ENCODE data around the gene TCEA2. TPM values are rescaled to one million over a fixed set of nuclear protein-coding genes. Genes with fewer than 3 reads are reported as not detected.

The TCEA2 gene
- total RNA-seq, 1 donor from 2014 or later, result 38.8 TPM

DNA sequence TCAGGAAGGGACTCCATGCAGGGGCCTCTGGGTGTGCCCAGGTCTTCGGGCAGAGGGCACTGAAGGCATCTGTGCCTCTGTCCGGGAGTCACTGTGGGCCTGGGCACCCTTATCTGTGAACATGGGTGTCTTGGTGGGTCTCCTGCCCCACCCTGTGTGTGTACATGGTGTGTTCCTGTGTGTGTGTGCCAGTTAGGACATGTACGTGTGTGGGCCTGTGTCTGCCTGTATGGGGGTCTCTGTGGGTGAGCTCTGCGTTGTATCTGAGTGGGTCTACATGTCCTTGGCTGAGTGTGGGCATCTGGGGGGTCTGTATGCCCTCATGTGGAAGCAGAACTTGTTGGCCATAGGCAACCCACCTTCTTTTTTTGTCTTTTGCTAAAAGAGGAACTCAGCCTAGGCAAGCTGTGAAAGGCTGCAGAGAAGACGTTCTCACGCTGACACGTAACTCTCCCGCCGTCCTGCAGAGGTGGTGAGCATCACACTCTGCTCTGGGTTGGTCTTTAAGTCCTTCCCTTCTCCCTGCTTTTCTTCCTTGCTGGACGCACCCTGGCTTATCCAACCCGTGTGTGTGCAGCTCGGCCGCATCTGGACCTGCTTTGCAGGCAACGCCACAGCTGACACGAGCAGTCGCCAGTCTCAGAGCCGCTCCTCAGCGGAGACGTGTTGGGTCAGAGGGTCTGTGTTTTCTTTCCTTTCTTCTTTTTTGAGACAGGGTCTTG is 44.9 kb downstream of the TCEA2 start:
- peak; percentile 24 for DNase-seq
- TF ChIP-seq, protein P1, sequence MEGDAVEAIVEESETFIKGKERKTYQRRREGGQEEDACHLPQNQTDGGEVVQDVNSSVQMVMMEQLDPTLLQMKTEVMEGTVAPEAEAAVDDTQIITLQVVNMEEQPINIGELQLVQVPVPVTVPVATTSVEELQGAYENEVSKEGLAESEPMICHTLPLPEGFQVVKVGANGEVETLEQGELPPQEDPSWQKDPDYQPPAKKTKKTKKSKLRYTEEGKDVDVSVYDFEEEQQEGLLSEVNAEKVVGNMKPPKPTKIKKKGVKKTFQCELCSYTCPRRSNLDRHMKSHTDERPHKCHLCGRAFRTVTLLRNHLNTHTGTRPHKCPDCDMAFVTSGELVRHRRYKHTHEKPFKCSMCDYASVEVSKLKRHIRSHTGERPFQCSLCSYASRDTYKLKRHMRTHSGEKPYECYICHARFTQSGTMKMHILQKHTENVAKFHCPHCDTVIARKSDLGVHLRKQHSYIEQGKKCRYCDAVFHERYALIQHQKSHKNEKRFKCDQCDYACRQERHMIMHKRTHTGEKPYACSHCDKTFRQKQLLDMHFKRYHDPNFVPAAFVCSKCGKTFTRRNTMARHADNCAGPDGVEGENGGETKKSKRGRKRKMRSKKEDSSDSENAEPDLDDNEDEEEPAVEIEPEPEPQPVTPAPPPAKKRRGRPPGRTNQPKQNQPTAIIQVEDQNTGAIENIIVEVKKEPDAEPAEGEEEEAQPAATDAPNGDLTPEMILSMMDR (IDR thresholded peaks at IDR 0.05), result no peak
- peaks cover 13% of the 10 kb centered on the region for H3K27me3 ChIP-seq (ENCODE audit: low read depth)

DNA sequence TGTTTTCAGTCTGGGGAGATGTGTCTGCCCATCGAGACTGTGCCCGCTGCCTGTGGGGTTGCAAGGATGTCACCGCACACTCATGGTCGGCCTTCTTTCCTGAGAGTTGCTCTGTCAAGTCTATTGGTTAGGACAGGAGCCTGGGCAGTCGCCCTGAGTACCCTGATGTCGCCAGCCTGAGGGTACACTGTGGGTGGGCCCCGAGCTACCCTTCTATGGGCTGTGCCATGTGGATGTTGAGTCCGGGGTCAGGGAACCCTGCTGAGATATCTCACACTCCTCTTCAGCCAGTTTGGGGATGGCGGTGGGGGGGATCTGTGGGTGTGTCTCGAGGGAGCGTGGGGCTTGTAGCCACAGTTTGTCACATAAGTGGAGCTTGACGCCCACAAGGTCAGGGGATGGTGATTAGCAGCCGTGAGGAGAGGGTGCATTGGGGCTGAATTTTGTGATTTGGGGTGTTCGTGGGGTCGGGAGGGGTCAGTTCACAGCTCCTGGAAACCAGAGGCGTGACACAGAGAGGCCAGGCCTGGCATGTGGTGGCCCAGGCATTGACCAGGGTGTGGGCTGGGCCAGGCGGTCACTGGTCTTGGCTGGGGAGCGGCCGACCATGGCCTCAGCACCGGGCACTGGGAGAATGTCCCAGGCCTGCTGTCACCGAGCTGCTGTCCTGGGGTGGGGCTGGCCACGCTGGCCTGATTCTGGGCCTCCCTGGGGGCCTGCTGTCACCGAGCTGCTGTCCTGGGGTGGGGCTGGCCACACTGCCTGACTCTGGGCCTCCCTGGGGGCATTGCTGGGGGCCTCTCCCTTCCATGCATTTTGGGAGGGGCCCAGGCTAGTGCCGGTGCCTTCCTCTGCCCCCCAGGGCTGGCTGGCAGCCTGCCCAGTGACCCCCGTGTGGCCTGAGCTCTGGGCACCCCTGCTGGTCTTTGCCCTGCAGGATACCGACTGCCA is 46.0 kb downstream of the TCEA2 start:
- no peak overlapping the region for H3K4me3 ChIP-seq
- TF ChIP-seq, protein P1 (IDR thresholded peaks at IDR 0.05), result no peak
- intact Hi-C loops (cut with DNase I), result no loop called here
- H3K9me3 ChIP-seq, result no peaks in the 10 kb centered on the region
- H3K4me1 ChIP-seq, result no peaks in the 10 kb centered on the region
- H3K27me3 ChIP-seq (ENCODE audit: low read depth), result peaks cover 4% of the 10 kb centered on the region
- ATAC-seq, result no peak
- H3K36me3 ChIP-seq, result no peaks in the 10 kb centered on the region
- no peak overlapping the region for H3K27ac ChIP-seq
- DNase-seq, result peak; percentile 26

More for the DNA sequence above, 44.9 kb downstream of the TCEA2 start:
- intact Hi-C loops (cut with DNase I), result no loop called here
- H3K9me3 ChIP-seq, result no peaks in the 10 kb centered on the region
- H3K4me1 ChIP-seq, result no peaks in the 10 kb centered on the region
- no peaks in the 10 kb centered on the region for H3K36me3 ChIP-seq
- no peak overlapping the region for H3K4me3 ChIP-seq
- no peak for ATAC-seq
- H3K27ac ChIP-seq, result no peak overlapping the region

DNA sequence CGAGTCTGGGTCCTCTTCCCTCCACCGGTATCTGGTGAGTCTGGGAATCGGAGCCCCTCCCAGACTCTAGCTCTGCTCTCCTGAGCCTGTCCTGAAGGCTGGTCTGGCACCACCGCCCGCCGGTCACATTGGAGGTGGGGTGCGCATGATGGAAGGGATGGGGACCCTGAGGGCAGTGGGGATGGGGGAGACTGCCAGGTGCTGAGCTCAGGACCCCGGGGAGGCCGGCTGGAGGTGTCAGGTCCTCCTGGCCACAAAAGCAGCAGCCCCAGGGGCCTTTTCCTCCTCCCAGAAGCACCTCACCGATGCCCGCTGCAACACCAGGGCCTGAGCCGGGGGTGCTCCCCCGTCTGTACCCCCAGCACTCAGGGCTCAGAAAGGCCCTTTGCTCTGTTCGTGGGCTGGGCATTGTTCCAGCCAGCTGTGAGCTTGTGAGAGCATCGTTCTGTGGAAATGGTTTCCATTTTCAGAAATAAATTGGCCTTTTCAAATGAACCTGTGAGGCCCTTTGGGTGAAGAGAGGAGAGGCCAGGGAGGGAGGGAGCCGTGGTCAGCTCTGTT is 46.9 kb downstream of the TCEA2 start:
- no peaks in the 10 kb centered on the region for H3K27me3 ChIP-seq (ENCODE audit: low read depth)
- H3K4me3 ChIP-seq, result no peak overlapping the region
- TF ChIP-seq, protein P1 (IDR thresholded peaks at IDR 0.05), result no peak
- no peak overlapping the region for H3K27ac ChIP-seq
- intact Hi-C loops (cut with DNase I), result no loop called here
- ATAC-seq, result no peak
- no peaks in the 10 kb centered on the region for H3K4me1 ChIP-seq
- no peaks in the 10 kb centered on the region for H3K36me3 ChIP-seq
- DNase-seq, result peak; percentile 20
- H3K9me3 ChIP-seq, result no peaks in the 10 kb centered on the region

DNA sequence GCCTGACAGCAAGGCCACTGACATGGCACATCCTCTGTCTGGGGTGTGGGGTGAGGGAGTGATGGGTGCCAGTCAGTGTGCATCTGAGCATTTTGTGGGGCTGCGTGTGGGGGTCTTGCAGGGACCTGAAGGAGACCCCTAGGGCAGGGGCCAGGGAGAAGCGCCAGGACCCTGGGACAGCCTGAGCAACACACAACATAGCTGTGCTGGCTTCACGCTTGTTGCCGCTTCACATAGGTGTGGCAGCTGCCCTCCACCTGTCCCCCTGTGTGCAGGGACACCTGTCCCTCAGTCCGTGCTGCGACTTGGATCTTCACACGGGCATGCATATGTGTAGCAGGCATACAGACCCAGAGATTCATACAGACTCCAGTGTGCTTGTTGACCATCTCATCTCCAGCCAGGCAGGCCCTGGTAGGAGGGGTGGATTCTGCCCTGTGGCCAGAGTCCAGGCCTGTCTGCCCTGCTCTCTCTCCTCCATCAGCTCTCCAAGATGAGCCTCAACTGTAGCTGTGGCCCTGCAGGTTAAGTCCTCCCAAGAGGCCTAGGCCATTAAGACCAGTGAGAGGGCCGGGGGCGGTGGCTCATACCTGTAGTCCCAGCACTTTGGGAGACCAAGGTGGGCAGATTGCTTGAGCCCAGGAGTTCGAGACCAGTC is 47.5 kb downstream of the TCEA2 start:
- DNase-seq (peak; percentile 30), ATAC-seq (no peak)
- intact Hi-C loops (cut with DNase I), result no loop called here
- H3K27ac ChIP-seq, result no peak overlapping the region
- TF ChIP-seq, protein P1 (IDR thresholded peaks at IDR 0.05), result no peak
- H3K9me3 ChIP-seq, result no peaks in the 10 kb centered on the region
- no peaks in the 10 kb centered on the region for H3K36me3 ChIP-seq
- H3K4me1 ChIP-seq, result no peaks in the 10 kb centered on the region
- no peaks in the 10 kb centered on the region for H3K27me3 ChIP-seq (ENCODE audit: low read depth)
- no peak overlapping the region for H3K4me3 ChIP-seq

Measured in lower lobe of right lung (tissue), 2 donors.